ENCODE data around the gene CNOT2.
"Not testable (repeated sequence)": the region's sequence is repeated elsewhere in the genome, so short reads cannot be mapped to it uniquely, and the experiment has no call there.

The CNOT2 gene

DNA sequence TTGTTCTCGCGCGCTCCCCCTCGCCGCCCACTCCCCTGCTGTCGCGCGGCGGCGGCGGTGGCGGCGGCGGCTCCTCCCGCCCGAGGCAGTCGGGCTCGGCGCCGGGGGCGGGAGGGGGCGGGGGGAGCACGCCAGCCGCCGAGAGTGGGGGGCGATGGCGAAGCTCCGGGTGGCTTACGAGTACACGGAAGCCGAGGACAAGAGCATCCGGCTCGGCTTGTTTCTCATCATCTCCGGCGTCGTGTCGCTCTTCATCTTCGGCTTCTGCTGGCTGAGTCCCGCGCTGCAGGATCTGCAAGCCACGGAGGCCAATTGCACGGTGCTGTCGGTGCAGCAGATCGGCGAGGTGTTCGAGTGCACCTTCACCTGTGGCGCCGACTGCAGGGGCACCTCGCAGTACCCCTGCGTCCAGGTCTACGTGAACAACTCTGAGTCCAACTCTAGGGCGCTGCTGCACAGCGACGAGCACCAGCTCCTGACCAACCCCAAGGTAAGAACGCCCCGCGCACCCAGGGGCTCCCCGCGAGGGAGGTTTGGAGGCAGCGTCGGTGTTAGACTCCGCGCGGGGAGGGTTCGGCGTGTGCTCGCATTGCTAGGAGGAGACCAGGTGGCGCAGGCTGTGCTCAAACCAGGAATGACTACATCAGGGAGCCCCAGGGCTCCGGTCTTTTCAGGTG, 123.5 kb downstream of the CNOT2 start:
- DNase-seq: peak; percentile 66

- DNase-seq: no peak
These were observed 124.3 kb downstream of the CNOT2 start for GRCh38 chr12:70367258-70368141.

- no peak for DNase-seq
These were observed 129.6 kb downstream of the CNOT2 start for GRCh38 chr12:70372881-70373280.

- DNase-seq: no peak
These were observed 136.6 kb downstream of the CNOT2 start for GRCh38 chr12:70379846-70380245.

- no peak for DNase-seq
These were observed 140.3 kb downstream of the CNOT2 start for GRCh38 chr12:70383484-70383883.

DNA sequence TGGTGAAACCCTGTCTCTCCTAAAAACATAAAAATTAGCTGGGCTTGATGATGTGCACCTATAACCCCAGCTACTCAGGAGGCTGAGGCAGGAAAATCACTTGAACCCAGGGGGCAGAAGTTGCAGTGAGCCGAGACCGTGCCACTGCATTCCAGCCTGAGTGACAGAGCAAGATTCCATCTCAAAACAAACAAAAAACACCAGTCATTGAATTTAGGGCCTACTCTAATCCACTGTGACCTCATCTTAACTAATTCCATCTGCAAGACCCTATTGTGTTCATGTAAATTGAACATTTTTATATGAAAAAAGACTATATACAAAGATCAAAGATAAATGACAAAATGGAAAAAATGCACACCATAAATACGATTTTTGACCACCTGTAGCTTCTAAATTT, 140.7 kb downstream of the CNOT2 start:
- DNase-seq: no peak

DNA sequence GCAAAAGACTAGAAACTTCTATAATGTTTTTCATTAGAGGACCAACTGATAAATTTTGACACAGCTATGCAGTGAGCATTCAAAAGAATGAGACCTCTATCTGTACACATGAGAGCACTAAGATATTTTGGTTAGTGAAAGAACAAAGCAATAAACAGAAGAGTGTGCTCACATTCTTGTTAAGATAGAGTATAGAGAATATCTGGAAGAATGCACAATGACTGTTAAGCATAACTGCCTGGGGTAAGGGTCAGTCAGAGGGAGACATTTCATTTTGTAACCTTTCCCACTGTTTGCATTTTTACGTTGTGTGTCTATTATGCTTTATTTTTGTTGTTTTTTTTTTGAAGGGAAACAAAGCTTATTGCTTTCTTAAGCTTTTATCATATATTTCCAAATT, 143.5 kb downstream of the CNOT2 start:
- no peak for DNase-seq

- DNase-seq: no peak
These were observed 146.4 kb downstream of the CNOT2 start for GRCh38 chr12:70389678-70390077.

DNA sequence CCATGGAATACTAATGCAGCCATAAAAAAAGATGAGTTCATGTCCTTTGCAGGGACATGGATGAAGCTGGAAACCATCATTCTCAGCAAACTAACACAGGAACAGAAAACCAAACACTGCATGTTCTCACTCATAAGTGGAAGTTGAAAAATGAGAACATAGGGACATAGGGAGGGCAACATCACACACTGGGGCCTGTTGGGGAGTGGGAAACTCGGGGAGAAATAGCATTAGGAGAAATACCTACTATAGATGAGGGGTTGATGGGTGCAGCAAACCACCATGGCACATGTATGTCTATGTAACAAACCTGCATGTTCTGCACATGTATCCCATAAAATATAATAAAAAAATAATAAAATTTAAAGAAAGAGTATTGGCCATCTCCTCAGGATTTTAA, 149.4 kb downstream of the CNOT2 start:
- not testable (repeated sequence) for DNase-seq

DNA sequence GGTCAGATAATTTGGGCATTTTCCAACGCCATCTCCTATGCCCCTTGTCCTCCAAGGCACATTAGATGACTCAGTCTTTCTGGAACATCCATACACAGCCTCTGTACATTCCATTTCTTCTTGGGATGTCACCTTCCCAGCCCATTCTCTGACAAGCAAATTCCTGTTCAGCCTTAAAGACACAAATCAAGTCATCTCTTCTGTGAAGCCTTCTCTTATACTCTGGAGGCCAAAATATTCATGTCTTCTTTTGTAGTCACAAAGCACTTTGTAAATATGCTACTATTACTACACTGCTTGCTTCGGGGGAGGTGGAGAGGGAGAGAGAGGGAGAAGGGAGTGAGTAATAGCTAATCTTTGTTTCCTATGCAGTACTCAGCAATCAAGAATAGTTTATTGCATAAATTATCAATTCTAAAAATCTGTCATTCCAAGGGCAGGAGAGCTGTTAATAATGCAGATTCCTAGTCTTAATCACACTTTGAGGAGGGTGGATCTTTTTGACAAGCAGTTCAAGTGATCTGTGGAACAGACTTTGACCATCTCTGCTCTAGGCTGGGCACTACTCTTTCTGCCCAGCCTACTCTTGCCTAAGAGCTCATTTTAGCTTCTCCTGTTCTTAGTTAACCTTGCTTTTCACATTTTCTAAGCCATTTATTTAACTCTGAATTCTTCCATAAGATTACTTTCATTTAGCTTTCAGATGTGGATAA, 150.7 kb downstream of the CNOT2 start:
- DNase-seq: no peak

DNA sequence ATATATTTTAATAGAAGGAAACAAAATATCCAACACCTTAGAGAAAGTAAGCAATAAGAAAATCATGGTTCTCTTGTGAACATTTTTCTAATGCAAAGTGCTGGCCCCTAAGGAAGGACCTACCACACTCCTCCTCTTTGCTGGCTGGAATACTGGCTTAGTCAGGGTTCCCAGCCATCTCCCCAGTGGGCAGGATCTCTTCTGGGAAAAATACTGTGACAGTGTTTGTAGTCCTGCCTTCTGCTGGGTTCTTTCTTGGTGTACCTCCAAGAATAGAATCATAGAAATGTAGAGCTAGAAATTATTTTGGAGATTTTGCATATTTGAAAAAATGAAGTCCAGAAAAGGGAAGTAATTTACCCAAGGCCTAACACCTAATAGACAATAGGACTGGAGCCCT, 154.8 kb downstream of the CNOT2 start:
- no peak for DNase-seq

GRCh38 chr12:70398862-70399261, 155.6 kb downstream of the CNOT2 start:
- no peak for DNase-seq

GRCh38 chr12:70399311-70399710, 156.1 kb downstream of the CNOT2 start:
- DNase-seq: no peak

DNA sequence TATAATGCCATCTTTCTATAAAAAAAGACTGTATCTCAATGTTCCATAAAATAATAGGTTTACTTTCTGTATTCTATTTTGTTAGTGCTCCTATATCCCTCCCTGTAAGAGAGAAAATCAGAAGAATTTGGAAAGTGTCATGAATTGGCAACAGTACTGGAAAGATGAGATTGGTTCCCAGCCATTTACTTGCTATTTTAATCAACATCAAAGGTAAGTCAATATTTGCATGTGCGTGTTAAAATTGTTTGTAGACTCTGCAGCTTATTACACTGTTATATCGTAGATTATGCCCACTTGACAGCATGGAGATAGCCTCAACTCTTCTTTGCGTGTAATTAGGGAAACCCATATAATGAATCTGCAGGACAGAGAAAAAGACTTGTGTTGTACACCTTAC, 156.9 kb downstream of the CNOT2 start:
- DNase-seq: peak; percentile 44

DNA sequence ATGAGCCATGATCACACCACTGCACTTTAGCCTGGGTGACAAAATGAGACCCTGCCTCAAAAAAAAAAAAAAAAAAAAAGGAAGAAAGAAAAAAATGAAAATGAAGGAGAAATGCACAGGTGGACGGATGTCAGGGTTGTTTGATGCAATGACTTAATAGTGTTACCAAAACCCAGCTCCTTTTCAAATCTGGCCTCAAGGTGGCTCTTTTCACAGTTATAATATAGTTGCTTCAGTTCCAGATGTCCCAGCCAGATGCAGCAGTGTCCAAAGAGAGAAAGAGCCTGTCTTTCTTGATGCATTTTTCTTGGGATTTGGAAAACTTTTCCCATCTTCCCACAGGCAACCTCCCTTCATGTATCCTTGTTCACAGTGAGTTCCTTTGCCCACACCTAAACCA, 159.4 kb downstream of the CNOT2 start:
- no peak for DNase-seq

DNA sequence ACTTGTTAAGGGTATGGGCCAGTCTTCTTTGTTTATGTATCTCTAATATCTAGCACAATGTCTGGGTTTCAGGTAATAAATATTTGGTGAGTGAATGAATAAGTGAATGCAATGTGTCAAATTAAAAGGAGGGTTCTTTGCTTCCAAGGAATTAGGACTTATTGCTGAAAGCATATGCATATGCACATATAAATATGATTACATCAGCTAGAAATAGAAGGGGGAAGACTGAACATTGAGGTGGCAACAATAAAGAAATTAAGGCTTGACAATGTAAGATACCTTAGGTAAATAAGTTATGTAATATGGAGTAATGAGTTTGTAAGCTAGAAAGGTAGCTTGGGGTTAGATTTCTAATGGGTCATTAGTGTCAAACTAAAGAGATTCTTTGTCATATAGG, 160.6 kb downstream of the CNOT2 start:
- no peak for DNase-seq
